Stimulated activated CD8-positive, alpha-beta memory T cell treated with anti-CD3 and anti-CD28 coated beads, Interleukin-12 subunit alpha, Interleukin-12 subunit beta, amount 100 ng/mL, for 1 hour (primary cell): Measurements from ENCODE around the gene NKIRAS1.

Experiments
- DNase-seq: peaks from one replicate; pipeline ENCODE4 v3.0.0-alpha.2; 2020; ENCODE audit warnings: low read depth

Gene NKIRAS1

DNA sequence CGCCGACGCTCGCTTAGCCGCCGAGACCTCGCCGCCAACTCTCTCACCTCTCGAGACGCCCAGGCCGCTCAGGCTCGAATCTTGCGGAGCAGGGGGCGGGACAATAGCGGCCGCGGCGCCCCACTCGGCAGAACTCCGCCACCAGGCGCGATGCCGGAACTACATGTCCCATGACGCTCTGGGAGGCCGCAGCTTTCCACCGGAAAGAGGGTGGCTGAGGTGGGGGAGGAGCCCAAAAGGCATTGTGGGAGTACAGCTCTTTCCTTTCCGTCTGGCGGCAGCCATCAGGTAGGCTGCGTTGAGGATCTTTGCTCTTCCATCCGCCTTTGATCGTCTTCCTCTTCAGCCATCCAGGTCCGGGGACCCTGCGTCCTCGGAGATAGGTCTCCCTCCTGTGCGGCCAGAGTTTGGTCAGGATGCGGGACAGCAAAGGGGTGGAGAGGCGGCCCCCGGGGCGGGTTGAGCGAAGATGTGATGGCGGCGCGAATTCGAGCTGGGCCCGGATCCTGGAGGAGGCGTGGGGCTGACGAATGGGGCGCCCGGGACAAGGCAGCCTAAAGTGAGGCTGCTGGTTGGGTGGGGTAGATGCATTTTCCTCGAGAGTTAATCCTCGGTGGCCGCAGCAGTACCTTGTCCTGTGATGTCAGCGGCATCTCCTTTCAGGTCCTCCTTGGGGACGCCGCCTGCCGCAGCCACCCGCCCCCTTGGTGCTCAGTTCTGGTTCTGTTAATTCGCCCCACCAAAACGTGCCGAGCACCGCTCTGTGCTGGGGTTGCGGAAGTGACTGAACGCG, at the start of gene NKIRAS1, which contains the start of gene RPL15:
Gene NKIRAS1 (minus strand): TSS at position 105 of the 793 bp plus-strand sequence. CDS start 6,086 bp downstream, outside the sequence.
Gene RPL15 (plus strand): TSS at position 247 of the 793 bp plus-strand sequence. CDS start 728 bp downstream, outside the sequence.
- peak; percentile 96 for DNase-seq

DNA sequence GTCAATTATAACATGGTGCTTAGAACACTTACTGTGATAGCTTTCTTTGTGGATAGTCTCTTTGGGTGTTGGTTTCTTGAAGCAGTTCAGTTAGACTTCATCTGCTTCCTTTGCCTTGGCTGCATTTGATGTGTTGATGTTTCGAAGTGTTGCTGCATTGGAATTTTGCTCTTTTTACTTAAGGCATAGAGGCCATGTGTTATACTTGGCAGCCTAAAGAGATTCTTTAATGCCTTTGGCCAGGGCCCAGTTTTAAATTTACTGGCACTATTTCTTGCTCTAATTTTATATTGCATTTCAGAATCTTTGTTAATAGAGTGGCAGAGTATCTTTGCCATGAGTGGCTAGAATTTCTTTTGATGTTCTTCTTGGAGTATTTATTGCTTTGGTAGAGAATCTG, 49.5 kb upstream of the NKIRAS1 start:
- no peak for DNase-seq

DNA sequence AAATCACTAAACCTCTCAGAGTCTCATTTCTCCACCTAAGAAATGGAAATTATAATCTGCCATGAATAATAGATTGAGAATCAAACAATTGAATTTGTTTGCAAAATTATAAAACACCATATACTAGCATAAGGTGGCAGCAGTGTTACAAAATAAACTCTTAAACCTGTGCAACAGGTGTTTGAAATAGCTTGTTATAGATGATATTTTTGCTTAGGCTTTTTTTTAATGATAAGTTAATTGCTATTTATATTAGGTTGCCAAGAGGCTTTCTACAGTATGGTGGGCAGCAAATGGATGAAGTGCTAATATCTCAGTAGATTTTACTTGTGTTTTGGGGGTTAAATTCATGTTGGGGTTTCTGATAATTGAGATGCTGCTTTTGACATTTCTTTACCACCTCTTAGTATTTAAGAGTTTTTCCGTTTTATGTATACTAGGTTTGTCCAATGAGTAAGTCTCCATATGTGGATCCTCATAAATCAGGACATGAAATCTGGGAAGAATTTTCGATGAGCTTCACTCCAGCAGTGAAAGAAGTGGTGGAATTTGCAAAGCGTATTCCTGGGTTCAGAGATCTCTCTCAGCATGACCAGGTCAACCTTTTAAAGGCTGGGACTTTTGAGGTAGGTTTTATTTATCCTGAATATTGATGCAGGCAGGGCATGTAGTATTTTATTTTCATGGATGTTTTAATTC, 47.9 kb upstream of the NKIRAS1 start:
- no peak for DNase-seq

DNA sequence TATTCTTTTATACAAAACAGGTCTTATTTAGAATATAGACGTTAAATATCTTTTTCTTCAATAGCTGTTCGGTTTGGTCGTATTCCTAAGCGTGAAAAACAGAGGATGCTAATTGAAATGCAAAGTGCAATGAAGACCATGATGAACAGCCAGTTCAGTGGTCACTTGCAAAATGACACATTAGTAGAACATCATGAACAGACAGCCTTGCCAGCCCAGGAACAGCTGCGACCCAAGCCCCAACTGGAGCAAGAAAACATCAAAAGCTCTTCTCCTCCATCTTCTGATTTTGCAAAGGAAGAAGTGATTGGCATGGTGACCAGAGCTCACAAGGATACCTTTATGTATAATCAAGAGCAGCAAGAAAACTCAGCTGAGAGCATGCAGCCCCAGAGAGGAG, 45.1 kb upstream of the NKIRAS1 start:
- no peak for DNase-seq

DNA sequence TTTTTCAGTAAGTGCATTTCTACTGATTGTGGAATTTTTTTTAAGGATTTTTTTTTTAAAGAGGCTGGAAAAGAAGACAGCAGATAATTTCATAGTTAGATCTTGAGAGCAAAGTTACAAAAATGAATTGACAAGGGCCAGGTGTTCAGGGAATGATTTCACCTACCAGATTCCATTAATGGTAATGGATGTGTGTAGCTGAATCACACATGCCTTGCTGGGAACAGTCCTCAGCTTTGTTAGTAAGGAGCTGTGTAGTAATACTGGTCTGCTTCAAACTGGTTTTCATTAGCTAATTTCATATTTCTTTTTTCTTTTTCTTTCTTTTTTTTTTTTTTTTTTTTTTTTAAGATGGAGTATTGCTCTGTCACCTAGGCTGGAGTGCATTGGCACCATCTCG, 44.3 kb upstream of the NKIRAS1 start:
- DNase-seq = no peak

DNA sequence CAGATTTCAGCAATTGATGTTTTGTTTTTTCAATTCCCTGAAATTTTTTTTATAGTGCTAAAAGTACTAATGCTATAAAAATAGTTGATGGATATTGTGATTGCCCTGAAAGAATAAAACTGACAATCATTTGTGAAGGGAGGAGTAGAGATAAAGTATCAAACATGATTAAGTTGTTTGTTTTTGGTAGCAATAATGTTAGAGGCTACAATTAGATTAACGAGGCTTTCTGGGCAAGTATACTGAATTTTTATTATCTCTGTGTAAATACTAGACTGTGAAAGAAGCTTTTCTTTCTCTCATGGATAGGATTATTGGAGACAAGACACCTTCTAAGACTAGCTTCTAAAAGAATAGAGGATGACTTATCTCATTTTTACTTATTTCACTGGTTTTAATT, 43.9 kb upstream of the NKIRAS1 start:
- DNase-seq = no peak

DNA sequence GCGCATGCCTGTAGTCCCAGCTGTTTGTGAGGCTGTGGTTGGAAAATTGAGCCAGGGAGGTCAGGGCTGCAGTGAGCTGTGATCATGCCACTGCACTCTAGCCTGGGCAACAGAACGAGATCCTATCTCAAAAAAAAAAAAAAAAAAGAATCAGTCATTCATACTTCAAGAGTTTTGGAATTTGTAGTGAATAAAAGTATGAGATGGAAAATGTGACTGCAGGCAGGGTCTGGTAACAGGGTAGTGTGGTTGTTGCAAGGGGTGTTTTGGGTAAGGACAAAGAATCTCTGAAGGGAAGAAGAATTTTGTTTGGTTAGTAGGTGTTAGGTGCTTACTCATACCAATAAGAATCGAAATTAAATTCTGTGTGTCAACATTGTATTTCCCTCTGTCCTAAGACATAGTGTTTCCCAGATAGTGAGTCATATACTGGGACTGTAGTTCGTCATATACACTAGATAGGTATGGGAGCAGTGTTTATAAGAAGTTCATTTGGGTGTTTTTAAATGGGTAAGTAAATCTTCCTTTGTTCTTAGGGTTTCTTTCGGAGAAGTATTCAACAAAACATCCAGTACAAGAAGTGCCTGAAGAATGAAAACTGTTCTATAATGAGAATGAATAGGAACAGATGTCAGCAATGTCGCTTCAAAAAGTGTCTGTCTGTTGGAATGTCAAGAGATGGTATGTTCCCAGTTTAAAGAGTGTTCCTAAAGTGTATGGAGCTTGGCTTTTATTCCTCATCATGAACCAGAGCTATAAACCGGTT, 42.5 kb upstream of the NKIRAS1 start:
- DNase-seq = no peak

DNA sequence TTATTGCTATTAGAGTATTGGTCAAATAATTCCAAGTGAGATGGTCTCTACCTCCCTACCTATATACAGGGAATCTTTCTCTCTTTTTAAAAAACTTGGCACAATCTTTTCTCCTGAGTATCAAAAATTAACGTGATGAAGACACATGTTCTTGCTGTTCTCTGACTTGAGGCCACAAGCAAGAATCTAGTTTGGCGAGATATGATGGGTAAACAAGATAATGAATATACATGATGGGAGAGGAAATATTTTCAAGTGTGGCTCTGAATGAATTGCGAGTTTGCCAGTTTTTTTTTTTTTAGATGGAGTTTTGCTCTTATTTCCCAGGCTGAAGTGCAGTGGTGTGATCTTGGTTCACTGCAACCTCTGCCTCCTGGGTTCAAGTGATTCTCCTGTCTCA, 39.9 kb upstream of the NKIRAS1 start:
- no peak for DNase-seq

DNA sequence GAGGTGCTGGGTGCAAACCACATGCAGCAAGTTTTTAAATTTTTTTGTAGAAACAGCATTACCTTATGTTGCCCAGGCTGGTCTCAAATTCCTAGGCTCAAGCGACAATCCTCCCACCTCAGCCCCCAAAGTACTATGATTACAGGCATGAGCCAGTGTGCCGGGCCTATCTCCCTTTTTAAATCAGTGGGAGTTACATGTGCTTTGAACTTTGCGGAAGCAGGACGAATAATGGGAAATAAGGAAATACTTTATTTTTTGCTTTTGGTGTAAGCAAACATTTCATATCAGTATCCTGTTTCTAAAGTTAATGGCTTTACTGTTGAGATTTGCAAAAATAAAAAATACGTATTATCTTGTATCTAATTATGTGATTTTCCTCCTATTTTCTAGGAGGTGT, 37.4 kb upstream of the NKIRAS1 start:
- DNase-seq = no peak

DNA sequence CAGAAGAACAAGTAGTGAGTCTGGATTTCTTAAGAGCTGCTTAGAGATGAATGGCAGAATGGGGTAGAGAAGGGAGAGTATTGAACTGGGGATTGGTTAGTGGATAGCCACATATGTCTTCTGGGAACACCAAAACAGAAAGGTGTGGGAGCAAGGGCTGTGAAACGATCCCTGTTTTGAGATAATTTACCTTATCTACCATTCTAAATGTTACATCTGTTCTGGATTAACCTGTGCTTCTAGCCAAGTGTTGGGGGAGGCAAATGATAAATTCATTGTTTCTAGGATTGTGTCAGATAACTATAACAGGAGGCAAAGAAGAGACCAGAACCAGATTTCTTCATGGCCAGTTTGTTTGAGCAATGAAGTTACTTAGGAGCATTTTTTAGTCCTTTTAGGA, 36.7 kb upstream of the NKIRAS1 start:
- DNase-seq = no peak

DNA sequence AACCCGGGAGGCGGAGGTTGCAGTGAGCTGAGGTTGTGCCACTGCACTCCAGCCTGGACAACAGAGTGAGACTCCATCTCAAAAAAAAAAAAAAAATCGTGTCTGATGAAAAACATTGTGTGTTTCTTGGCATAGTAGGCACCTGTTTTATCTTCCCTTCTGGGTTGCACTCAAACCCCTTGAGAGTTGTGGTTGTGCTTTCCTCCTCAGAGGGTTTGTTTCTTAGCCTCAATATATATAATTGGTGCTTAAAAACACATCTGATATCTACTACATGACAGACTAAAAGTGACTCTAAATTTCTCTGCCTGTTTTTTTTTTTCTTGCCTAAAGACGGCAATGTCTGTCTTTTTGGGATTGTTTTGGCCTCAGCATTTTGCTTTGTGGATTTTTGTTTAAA, 35.9 kb upstream of the NKIRAS1 start:
- DNase-seq = no peak

DNA sequence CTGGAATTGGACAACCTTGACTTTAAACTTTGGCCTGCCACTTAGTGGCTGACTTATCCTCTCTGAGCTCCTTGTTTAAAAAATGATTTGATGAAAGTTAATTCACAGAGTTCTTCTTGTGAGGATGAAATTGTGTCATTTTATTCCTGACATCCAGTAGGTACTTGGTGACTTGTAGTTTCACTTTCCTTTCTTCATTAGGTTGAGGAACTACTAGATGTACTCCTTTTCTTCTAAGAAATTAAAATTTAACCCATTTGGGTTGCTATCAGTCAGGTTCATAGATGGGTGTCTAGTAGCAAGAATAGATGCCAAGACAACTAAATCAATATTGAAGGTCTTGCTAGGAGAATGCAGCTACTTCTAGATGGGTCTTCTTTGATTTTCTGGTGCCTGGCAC, 33.5 kb upstream of the NKIRAS1 start:
- DNase-seq = no peak

DNA sequence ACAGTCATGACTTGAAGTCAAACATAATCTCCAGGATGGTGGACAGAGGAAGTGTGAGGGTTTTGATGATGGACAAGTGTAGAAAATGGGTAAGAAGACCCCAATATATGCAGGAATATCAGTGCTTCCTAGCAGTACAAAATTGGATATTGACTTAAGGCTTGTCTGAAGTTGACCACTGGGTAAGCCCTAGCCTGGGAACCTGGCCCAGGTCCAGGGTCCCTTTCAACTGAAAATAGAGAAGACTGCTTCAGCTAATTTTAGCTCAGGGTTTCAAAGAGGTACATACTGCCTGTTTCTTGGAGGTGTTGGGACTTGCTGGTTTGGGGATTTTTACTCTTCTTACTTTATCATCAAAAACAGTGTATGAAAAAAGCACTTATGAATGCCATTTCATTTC, 33.0 kb upstream of the NKIRAS1 start:
- DNase-seq = no peak

DNA sequence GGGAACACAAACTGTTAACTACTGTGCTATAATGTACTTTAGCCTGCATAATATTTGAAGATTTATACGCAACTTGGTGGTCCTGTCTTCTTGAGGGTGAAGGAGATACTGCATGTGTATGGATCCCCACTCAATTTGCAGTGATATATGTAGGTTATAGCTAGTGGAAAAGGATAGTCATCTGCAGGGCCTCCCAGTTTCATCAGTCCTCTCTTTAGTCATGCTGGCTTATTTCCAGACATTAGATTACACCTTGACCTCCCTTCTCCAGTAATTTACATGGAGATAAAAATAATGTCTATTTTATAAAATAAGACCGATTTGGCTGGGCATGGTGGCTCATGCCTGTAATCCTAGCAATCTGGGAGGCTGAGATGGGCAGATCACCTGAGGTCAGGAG, 32.0 kb upstream of the NKIRAS1 start:
- DNase-seq = no peak

DNA sequence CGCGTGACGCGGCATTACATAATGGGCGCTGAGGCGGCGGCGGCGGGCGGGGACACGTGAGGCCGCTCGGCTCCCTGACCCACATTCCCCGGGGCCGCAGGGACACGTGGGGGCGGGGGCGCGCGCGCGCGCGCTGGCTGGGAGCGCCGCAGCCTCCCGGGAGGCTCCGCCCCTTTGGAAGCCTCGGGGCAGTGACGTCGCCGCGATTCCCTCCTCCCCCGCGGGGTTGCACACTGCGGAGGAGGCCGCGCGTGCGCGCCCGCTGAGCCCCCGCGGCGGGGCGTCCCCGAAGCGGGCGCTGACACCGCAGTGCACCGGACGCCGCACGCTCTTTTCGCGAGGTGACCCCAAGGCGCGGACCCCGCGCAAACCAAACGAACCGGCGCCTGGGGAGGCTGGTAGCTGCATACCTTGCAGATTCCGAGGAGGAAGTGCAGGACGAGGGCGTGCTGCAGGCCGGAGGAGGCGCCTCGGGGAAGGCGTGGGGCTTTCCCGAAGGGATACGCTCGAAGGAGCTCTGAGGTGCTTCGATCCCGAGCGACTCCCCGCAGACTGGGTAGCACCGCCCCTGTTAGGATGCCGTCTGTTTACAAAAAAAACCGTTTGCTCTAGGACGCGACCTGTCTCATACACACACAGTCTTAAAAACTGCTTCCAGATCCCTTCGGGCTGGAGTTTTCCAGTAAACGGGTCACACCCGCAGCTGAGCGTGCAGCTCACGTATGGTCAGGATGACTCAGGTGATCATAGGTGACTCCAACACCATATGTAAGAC, 29.3 kb upstream of the NKIRAS1 start:
- DNase-seq = peak; percentile 95

DNA sequence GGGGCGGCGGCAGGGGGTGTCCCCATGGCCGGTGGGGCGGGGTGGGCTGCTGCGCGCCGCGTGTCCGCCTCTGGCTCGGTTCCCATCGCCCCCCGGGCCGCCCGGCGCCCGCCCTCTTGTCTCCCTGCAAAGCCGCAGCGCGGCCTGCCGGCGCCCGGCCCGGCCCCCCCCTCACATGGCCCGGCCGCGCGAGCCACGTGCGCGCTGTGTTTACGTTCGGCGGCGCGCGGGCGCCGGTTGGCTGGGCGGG, 28.8 kb upstream of the NKIRAS1 start:
- no peak for DNase-seq

DNA sequence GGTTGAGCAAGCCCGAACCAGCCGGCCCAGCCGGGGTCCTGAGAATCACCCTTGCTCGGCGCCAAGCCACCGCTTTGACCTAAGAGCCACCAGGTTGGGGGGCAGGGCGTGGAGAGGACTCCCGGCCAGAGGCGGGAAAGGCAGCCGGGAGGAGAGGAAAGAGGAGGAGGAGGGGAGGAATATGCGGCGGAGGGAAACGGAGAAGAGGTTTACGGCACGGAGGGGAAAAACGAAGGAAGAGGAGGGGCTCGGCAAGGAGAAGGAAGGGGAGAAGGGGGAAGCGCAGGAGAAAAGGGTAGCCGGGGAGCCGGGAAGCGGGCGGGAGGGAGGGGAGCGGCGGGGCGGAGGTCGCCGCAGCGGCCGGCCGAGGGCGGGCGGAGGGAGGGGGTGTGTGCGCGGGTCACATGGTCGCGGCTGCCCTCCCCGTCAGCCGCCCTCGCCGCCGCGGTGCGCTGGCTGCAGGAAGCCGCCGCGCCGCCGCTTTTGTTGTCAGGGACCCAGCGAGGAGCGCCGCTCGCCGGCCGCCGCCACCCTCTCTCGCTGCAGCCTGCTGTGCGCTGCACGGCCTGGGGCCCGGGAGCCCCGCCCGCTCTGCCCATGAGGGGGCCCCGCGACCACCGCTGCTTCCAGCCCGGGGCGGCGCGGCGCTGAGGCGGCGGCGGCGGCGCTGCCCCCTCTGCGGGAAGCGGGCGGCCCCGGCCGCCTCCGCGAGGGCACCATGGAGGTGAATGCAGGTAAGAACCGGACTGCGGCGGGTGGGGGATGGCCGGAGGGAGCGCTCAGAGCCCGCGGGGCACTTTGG, 28.3 kb upstream of the NKIRAS1 start, which contains the start of gene NR1D2:
Gene NR1D2 (plus strand): TSS at position 426 of the 802 bp plus-strand sequence. CDS start 293 bp downstream, at position 719.
- DNase-seq = peak; percentile 70

DNA sequence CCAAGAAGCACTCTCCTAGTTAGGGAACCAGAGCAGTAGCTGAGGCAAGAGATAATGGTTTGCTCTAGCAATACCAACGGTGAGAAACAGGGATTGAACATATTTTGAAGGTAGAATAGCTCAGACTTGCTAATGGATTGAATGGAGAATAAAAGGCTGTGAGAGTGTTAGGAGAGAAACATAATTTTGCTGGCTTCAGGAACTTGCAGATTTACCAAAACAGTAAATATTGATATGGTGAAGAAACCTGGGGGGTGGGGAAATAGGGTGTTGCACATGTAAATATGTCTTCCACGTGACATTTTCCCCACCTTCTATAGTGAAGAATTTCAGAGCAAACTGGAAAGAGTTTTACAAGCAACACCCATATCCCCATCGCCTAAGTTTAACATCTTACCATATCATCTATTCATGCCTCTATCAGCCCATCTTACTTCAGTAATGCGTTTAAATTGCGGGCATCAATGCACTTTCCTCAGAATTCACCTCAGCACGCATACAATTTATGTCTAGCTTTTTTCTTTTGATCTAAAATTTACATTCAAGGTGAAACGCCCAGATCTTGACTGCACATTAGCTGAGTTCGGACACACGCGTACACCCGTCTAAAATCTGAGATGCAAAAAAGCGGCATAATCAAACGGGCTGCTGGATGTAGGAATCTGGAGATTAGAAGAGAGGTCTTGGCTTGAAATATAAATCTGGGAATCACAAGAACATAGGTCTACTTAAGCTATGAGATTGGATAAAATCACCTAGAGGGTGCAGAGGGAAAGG, 27.4 kb upstream of the NKIRAS1 start:
- no peak for DNase-seq

DNA sequence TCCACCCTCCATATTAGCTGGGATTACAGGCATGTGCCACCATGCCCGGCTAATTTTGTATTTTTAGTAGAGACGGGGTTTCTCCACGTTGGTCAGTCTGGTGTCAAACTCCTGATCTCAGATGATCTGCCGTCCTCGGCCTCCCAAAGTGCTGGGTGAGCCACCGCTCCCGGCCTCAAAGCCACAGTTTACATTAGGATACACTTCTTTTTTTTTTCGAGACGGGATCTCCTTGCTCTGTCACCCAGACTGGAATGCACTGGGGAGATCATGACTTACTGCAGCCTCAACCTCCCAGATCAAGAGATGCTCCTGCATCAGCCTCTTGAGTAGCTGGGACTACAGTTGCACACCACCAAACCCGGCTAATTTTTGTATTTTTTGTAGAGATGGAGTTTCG, 25.8 kb upstream of the NKIRAS1 start:
- DNase-seq = no peak

DNA sequence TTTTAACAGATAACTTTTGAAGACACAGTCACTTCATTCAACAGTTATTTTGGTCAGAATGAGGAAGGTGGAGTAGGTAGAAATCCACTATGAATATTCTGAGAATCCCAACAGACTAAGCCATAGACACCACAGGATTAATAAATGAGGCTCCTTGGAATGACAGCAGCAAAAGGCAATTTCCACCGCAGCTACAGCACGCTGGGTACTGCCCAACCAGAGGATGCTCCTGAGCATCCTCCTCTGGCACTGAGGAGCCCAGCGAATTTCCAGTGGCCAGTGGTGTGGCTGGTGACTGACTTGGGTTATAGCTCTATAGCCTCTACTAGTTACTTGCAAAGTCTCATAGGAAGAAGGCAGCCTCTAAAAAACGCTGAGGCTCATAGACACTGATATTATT, 24.6 kb upstream of the NKIRAS1 start:
- no peak for DNase-seq

DNA sequence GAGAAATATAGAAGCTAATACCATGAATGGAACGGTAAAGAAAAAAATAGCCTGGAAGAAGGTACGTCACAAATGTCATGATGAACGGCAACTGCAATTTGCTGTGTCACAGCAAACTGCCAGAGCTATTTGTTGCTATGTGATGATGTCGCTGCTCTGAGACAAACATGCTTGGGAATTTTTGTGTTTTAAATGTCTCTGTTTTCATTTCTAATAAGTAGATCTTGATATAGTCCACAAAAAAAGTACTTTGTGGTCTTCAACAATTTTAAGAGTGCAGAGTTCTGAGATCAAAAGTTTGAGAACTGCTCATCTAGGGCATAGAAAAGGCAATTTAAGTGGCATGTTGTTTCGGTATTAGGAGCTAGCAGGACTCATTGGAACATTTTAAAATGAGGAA, 24.0 kb upstream of the NKIRAS1 start:
- no peak for DNase-seq
